ENCODE results near the gene MRPL17.

DNA sequence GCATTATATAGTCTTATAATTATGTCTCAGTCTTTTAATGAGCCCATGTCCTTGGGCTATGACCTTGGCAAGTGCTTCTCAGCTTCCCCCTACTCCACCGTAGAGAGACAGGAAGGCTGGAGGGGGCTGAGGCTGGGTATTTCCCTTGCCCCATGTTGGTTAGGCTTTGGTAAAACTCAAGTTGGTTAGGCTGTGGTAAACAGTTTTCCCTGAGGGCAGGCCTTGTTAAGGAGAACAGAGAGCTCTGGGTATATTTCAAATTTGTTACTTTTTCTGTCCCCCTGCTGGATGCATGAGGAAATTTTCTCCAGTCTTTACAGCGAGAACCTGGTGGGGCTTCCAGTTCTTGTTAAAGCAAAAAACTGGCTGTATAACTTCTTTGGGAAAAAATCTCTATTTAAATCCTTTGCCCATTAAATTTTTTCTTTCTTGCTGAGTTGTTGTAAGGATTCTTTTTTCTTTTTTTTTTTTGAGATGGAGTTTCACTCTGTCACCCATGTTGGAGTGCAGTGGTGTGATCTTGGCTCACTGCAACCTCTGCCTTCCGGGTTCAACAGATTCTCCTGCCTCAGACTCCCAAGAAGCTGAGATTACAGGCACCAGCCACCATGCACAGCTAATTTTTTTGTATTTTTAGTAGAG, 15.3 kb downstream of the MRPL17 start:
- TF ChIP-seq E2F4 (CRISPR knock-in tag; IDR thresholded peaks at IDR 0.05; ENCODE audit: borderline replicate concordance, low read depth) (no peak), HMGXB4 (CRISPR knock-in tag; IDR thresholded peaks at IDR 0.05) (no peak)
- TF ChIP-seq, protein P1, sequence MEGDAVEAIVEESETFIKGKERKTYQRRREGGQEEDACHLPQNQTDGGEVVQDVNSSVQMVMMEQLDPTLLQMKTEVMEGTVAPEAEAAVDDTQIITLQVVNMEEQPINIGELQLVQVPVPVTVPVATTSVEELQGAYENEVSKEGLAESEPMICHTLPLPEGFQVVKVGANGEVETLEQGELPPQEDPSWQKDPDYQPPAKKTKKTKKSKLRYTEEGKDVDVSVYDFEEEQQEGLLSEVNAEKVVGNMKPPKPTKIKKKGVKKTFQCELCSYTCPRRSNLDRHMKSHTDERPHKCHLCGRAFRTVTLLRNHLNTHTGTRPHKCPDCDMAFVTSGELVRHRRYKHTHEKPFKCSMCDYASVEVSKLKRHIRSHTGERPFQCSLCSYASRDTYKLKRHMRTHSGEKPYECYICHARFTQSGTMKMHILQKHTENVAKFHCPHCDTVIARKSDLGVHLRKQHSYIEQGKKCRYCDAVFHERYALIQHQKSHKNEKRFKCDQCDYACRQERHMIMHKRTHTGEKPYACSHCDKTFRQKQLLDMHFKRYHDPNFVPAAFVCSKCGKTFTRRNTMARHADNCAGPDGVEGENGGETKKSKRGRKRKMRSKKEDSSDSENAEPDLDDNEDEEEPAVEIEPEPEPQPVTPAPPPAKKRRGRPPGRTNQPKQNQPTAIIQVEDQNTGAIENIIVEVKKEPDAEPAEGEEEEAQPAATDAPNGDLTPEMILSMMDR (IDR thresholded peaks at IDR 0.05) = peak; percentile 64
